HL-60 (cell line): ENCODE measurements around the gene KRTAP10-11.

Experiments used
- POLR2AphosphoS5 ChIP-seq: IDR thresholded peaks from 2 replicates; pipeline ENCODE4 v1.6.1; 2012; ENCODE audit warnings: low read depth
- SPI1 ChIP-seq: IDR thresholded peaks from 2 replicates; pipeline ENCODE4 v1.6.1; 2012; ENCODE audit warnings: low read depth, mild to moderate bottlenecking, borderline replicate concordance
- TF ChIP-seq, protein P1 (sequence below): IDR thresholded peaks from one replicate; pipeline ENCODE4 v1.5.1; 2011; ENCODE audit warnings: low read length, control low read depth, inconsistent platforms; ENCODE audit not compliant: insufficient read depth
- TF ChIP-seq, protein P2 (sequence below): IDR thresholded peaks from 2 replicates; pipeline ENCODE4 v1.6.1; 2012; ENCODE audit warnings: low read depth; ENCODE audit not compliant: insufficient replicate concordance

DNA sequence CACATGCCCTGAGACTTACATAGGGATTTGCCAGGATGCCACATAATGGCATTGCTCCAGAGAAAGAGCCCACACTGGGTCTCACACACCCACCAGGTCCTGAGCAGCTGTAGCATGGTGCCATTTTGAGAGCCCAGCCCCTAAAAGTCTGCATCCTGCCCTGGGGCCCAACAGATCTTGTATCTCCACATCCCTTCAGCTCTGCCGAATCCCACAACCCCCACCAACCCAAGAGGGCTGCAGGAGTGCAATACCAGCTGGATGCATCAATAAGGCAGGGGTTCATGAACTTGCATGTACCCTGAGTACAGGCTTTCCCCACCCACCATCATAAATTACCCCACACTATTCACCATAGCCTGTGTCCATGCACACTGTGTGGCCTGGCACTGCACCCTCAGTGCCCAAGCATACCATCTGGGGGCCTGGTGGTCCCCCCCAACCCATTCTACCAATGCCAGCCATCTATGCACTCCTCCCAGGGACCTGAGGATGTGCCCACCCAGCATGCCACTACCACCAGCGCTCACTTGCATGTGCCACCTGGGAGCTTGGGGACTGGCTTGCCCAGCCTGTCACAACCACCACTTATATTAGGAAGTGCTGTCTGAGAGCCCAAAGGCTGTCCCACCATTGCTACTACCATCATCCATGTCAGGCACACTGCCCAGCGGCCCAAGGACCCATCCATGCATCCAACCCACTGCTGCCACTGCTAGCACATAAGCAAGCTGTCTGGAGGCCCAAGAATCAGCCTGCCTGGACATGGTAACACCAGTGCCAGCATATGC, 24.6 kb downstream of the KRTAP10-11 start:
- TF ChIP-seq, protein P1, sequence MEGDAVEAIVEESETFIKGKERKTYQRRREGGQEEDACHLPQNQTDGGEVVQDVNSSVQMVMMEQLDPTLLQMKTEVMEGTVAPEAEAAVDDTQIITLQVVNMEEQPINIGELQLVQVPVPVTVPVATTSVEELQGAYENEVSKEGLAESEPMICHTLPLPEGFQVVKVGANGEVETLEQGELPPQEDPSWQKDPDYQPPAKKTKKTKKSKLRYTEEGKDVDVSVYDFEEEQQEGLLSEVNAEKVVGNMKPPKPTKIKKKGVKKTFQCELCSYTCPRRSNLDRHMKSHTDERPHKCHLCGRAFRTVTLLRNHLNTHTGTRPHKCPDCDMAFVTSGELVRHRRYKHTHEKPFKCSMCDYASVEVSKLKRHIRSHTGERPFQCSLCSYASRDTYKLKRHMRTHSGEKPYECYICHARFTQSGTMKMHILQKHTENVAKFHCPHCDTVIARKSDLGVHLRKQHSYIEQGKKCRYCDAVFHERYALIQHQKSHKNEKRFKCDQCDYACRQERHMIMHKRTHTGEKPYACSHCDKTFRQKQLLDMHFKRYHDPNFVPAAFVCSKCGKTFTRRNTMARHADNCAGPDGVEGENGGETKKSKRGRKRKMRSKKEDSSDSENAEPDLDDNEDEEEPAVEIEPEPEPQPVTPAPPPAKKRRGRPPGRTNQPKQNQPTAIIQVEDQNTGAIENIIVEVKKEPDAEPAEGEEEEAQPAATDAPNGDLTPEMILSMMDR, result no peak
- TF ChIP-seq POLR2AphosphoS5, result no peak
- TF ChIP-seq, protein P2, sequence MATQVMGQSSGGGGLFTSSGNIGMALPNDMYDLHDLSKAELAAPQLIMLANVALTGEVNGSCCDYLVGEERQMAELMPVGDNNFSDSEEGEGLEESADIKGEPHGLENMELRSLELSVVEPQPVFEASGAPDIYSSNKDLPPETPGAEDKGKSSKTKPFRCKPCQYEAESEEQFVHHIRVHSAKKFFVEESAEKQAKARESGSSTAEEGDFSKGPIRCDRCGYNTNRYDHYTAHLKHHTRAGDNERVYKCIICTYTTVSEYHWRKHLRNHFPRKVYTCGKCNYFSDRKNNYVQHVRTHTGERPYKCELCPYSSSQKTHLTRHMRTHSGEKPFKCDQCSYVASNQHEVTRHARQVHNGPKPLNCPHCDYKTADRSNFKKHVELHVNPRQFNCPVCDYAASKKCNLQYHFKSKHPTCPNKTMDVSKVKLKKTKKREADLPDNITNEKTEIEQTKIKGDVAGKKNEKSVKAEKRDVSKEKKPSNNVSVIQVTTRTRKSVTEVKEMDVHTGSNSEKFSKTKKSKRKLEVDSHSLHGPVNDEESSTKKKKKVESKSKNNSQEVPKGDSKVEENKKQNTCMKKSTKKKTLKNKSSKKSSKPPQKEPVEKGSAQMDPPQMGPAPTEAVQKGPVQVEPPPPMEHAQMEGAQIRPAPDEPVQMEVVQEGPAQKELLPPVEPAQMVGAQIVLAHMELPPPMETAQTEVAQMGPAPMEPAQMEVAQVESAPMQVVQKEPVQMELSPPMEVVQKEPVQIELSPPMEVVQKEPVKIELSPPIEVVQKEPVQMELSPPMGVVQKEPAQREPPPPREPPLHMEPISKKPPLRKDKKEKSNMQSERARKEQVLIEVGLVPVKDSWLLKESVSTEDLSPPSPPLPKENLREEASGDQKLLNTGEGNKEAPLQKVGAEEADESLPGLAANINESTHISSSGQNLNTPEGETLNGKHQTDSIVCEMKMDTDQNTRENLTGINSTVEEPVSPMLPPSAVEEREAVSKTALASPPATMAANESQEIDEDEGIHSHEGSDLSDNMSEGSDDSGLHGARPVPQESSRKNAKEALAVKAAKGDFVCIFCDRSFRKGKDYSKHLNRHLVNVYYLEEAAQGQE, result no peak
- TF ChIP-seq SPI1, result no peak
